HG03432 (cell line): Measurements from ENCODE around the gene IQGAP3.

Experiments
- ATAC-seq: cut with Tn5 transposase; IDR thresholded peaks from one replicate; pipeline ENCODE4 v1.9.1; 2021; ENCODE audit warnings: mild to moderate bottlenecking, moderate library complexity; ENCODE audit not compliant: unreplicated experiment

IQGAP3 gene

DNA sequence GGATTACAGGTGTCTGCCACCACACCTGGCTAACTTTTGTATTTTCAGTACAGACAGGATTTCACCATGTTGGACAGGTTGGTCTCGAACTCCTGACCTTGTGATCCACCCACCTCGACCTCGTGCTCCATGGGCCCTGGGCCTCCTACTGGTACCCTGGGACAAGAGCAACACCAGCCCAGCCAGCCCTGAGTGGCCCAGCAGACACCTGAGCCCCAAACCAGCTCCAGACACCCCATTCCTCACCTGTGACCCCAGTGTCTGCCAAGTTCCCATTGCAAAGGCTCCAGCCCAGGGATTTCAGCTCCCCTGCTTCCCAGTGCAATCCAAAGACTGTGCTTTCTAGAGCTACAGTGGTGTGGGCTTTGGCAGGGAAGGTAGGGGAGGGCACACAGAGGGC, 86.4 kb downstream of the IQGAP3 start:
- no peak for ATAC-seq

DNA sequence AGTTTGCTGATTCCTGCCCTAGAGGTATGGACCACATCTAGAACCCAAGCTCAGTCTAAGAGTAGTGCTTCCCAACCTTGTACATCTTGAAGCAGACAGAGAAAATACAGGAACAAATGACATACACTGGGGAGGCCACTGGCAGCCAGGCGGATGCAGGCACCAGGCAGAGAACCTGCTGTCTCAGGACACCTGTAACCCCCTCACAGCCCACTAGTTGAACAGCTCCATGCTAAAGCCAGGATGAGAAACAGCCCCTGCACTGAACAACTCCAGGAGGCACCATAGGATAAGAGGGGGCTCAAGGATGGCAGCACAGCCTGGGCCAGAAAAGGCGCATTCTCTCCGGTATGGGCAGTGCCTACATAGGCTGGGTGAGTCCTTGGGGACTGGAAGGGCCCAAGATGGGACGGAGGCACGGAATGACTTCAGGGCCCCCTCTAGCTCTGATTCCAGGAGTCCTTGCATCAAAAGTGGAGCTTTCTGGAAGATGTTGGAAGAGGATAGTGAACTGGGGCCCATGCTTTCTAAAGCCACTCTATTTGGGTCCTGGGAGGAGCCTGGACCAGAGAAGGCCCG, 87.8 kb downstream of the IQGAP3 start:
- no peak for ATAC-seq

DNA sequence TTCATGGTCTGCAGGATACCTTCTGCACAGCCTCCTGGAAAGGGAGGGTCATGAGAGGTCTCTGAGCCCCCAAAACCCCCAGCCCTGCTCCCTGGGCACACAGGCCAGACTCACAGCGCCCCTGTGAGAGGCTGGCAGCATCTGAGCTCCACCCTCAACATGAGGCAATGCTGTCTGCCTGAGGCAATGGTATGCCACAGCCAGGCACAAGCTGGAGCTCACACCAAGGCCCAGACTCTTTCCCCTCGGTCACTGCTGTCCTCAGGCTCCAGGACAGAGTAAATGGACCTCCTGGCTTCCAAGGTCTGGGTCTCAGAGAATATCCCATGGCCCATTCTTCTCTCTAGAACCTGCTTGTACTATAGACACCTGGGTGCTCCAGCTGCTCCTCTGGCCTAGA, 89.0 kb downstream of the IQGAP3 start:
- no peak for ATAC-seq

DNA sequence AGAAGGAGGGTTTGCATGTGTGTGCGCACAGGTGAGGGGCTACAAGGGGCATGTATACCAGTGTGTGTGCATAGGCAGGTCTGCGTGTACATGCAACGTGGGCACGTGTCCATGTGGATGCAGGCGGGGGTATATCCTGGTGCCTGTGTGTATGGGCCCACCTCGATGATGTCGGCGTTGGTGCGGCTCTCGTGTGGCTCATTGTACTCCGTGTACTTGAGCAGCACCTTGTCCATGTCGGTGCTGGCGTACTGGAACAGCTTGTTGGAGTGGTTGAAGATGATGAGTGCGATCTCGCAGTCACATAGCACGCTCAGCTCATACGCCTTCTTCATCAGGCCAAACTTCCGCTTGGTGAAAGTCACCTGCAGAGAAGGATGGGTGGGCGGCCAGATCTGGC, 90.1 kb downstream of the IQGAP3 start:
- no peak for ATAC-seq

DNA sequence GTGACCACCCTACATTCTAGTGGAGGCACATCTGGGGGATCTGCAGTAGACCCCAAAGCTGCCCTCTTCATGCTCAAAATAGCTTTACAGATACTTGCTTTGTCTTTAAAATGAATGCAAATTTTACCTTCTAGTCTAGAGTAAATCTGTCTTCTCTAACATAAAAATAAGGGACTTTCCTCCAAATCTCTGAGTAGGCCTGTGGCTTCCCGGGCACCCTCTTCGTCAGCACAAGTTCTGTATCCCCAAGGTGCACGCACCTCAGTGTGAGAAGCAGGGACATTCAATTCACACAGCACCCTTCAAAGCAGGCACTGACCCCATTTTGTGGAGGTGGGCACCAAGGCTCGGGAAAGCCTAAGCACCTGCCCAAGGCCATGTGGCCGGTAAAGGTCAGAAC, 90.8 kb downstream of the IQGAP3 start:
- ATAC-seq = no peak

DNA sequence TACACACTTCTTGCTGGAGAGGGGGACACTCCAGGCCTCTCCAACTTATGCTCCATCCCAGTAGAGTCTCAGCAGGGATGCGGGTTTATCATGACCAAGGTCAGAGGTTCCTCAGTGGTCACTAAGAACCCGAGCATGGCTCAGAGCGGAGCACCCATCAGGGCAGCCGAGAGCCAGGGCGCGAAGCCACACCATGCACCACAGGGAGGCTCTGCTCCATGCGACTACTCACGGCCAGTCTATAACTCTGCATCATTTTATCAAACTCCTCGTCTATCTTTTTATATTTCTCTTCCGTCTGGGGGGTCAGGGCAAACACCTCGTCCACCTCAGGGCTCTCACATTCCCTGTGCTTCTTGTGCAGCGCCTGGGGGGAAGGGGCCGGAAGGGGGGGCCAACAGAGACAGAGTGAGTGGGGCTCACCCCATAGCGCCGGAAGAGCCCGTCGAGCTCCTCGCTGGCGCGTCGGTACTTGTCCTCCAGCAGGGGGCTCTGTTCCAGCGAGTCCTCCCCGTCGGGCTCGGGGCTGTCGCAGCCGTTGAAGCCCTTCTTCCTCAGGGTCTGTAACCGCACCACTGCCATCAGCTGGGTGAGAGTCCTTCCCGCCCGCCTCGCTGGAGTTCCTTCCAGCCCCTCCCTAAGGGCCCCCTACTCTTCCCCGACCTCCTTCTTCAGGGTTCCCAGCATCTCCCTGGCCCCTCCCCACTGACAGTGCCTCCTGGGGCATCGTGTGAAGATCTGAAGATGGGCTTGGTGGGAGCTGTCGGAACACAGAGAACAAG, 91.8 kb downstream of the IQGAP3 start:
- ATAC-seq = peak; percentile 65

DNA sequence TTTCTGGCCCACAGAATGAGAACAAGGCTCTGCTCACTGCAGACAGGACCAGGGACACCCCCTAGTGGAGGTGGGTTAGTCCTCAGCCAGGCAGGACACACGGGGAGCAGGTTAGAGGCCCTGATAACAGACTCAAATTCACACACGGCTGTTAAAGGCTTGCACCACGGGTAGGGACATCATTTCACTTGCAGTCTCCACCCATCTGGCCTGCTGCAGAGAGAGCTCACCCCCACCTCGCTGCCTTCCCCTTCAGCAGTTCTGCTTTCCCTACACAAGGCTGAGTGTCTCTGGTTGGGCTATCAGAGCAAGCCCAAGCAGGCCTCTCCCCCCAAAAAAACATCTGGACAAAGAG, 92.4 kb downstream of the IQGAP3 start:
- ATAC-seq = no peak

DNA sequence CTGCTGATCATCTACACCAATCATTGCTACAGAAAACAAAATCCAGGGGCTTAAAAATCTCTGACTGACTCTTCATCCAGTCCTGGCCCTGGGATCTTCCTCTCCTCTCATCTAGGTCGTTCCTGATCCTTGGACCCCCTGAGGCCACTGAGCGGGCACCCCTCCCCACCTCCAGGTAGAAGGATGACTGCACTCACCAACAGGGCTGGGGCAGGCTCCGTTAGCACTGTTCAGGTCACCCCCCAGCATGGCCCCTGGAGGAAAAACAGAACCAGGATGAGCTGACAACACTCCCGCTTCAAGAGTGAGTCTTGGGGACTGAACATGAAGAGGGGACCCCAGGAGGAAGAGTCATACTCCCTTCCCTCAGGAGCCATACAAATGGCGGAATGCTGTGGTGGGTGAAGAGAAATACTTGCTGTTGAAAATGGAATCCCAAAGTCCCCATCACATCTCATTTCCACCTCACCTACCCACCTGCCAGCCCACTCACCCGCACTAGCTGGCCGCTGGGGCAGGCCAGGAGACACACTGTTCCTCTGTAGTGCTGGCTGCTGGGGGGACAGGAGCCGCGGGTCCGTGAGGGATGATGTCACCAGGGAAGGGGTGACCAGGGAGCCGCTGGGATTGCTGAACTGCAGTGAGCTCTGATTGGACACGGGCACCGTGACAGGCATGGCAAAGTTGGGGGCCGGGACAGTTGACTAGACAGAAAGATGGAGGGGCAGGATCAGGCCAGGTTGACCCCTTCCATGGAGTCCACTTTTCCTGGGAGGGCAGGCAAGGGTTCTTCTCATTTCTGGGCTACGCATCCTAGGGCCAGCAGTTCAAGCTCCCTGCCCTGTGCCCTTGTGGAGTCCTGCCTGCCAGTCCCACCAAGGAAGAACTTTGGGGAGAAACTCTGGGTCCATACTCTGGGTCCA, 93.0 kb downstream of the IQGAP3 start:
- no peak for ATAC-seq

DNA sequence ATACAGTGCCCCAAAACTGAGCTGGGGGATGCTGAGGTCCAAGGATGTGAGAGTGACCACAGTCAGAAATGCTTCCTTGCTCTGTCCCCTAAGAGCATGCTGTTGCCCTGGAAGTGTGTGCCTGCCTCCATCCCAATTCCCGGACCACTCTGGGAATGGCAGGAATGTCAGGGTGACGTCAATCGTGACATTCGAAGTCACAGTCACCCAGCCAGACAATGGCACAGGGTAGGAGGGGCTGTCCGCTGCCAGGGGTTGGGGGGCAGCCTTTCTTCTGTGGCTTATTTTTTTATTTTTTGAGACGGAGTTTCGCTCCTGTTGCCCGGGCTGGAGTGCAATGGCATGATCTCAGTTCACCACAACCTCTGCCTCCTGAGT, 94.1 kb downstream of the IQGAP3 start:
- ATAC-seq = no peak

DNA sequence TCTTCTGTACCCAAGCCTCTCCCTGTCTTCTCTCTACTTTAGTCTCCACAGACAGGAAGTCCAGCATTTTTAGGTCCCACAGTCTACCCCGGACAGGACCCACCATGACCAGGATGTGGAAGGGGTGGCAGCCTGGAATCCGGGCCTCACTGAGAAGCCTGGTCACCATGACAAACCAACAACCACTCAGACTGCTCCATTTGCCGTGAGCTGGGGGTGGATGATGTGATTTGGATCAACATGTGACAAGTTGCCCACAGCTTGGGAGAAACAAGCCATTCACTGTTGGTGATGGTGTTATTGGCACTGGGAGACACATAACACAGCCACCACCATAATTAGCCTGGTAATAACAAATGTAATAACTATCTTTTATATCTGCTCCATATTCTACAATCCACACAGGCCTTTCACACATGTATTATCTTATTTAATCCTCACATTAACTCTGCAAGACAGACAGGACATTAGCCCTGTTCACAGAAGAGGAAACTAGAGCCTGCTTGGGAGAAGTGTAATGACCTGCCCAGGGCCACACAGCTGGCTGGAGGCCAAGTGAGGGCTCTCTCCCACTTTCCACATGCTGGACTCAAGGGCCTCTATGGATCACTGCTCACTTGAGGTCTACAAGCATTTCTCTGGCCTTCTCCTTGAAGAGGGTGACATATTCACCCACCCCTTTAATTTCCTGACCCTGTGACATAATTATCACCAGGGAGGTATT, 94.7 kb downstream of the IQGAP3 start:
- no peak for ATAC-seq

DNA sequence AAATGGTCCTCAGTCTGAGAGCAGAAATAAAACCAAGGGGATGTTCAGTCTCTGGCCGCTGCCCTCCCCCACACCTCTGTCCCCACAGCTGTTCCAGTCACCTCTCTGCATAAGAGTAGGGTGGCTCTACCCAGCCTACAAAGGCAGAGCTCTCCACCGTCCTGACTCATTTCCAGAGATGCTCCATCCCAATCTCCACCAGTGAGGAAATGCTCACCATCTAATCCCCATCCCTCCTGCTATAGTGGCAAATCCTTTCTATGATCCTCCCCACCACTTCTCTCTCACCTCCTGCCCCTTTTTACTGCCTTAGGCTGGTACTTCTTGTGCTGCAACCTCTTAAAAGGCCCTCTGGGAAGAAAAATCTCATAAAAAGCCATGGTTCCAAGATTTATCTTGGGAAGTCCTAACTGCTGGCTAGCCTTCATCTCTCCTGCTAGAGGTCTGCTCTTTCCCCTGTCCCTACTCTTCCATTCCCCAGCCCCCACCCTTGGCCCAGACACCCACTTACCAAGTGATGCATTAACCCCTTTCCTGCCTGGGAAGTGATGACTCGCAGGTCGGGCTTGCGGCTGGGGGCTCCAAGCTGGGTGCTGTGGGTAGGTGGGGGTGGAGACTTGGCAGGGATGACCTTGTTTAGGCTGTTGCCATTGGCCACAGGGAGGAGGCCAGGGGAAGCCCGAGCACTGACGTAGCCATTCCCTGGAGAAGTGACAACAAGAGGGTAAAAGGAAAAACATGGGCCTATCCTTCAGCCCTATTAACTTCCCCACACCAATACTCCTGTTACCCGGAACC, 95.7 kb downstream of the IQGAP3 start:
- ATAC-seq = no peak

DNA sequence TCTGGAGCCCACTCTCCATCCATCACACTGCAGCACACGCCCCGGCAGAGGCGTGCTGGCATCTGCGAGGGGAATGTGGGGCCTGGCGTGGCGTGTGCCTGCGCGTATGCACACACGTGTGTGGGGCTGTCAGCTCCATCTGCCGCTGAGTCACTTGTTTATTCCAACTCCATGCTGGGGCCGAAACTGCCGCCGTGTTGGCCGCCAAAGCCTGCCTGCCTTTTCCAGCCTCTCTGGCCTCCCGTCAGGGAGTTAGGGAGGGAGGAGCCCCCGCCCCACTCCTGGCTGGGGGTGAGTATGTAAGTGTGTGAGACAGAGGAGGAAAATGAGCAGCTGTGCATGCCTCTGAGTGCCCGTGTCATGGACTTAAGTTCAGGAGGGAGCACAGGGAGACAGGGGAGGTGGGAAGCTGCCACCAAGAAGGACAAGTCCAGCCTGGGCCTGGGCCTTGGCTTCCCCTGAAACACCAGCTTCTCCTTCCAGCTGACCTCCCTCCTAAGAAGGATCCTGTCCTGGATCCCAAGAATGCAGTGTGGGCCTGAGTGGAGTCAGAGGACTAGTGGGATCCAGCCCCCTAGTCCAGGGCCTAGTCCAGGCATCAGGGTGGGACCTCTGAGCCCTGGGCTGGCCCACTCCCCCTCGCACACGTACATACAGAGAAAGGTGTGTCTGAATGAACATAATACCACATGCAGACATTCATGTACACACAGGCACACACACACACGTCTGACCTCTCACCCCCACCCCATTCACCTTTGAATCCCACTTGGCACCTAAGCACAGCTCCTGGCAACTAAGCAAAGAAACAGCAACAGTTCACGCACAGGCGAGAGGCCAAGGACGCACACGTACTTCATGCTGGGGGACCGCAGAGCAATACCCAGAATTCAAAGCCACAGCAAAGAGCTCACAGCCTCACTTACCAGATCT, 96.5 kb downstream of the IQGAP3 start:
- ATAC-seq = no peak
